ENCODE measurements around the gene TRAK1. TPM values are rescaled to one million over a fixed set of nuclear protein-coding genes. Genes with fewer than 3 reads are reported as not detected.

Gene TRAK1
- total and polyA plus RNA-seq, 4 donors = 18.2 to 65.4 (median 32.5) TPM

DNA sequence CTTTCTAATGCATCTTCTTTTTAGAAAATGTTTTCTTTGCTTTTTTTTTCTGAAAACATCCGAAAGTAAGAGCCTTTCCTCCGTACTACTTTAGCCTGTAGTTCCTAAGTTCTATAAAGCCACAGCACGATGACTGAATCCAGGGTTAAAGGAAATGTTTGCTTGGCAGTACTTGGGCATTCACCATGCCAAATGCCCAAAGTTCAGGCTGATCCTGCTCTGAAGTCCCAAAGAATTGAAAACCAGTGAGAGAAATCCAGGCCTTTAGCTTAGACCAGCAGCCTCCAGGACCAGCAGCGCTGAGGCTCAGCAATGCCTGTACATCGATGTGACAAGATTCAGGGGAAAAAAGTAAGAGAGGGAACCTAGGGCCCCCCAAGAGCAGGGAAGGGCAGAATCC is 139.7 kb downstream of the TRAK1 start:
- DNase-seq = no peak
- H3K36me3 ChIP-seq (ENCODE audit: control insufficient read depth in 4 of 4, insufficient read depth in 4 of 4, low read length in 4 of 4) = peaks cover 0 to 2% (median 0%) of the 10 kb centered on the region in 4 donors
- no peaks in the 10 kb centered on the region for H3K27me3 ChIP-seq (ENCODE audit: control insufficient read depth in 3 of 3, insufficient read depth in 3 of 3, low read length in 2 of 3)
- no peak overlapping the region for H3K27ac ChIP-seq (ENCODE audit: low read depth in 1 of 2, low read length in 1 of 2)
- H3K4me1 ChIP-seq (ENCODE audit: control insufficient read depth in 5 of 5, insufficient read depth in 5 of 5, low read length in 5 of 5) = peaks cover 0 to 2% (median 0%) of the 10 kb centered on the region in 5 donors
- H3K4me3 ChIP-seq = no peak overlapping the region
- WGBS, 2 donors = 85 to 92% methylated on average over 5 of the region's 5 CpGs
- no peak overlapping the region for H3K9ac ChIP-seq (ENCODE audit: insufficient read depth in 1 of 2, low read length in 2 of 2)
- H3K9me3 ChIP-seq (ENCODE audit: control insufficient read depth in 4 of 4, insufficient read depth in 3 of 4, low read length in 3 of 4) = peaks cover 0 to 1% (median 0%) of the 10 kb centered on the region in 4 donors
- ATAC-seq (ENCODE audit: insufficient read depth, low FRiP score) = no peak
- no peak for TF ChIP-seq CTCF (IDR thresholded peaks at IDR 0.05; ENCODE audit: control extremely low read depth, extremely low read depth)

DNA sequence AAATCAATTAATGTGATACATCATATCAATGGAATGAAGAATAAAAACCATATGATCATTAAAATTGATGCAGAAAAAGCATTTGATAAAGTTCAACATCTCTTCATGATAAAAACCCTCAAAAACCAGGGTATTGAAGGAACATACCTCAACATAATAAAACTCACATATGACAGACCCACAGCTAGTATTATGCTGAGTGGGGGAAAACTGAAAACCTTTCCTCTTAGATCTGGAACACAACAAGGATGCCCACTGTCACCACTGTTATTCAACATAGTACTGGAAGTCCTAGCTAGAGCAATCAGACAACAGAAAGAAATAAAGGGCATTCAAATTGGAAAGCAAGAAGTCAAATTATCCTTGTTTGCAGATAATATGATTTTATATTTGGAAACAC is 144.4 kb downstream of the TRAK1 start:
- Histone ChIP-seq H3K36me3 (ENCODE audit: control insufficient read depth in 4 of 4, insufficient read depth in 4 of 4, low read length in 4 of 4) (no peaks in the 10 kb centered on the region), H3K9me3 (ENCODE audit: control insufficient read depth in 4 of 4, insufficient read depth in 3 of 4, low read length in 3 of 4) (peaks cover 0 to 5% (median 3%) of the 10 kb centered on the region in 4 donors), H3K4me1 (ENCODE audit: control insufficient read depth in 5 of 5, insufficient read depth in 5 of 5, low read length in 5 of 5) (no peaks in the 10 kb centered on the region), H3K27ac (ENCODE audit: low read depth in 1 of 2, low read length in 1 of 2) (no peak overlapping the region), H3K4me3 (no peak overlapping the region), H3K9ac (ENCODE audit: insufficient read depth in 1 of 2, low read length in 2 of 2) (no peak overlapping the region), H3K27me3 (ENCODE audit: control insufficient read depth in 3 of 3, insufficient read depth in 3 of 3, low read length in 2 of 3) (no peaks in the 10 kb centered on the region)
- no peak for DNase-seq
- TF ChIP-seq CTCF (IDR thresholded peaks at IDR 0.05; ENCODE audit: control extremely low read depth, extremely low read depth) = no peak
- ATAC-seq (ENCODE audit: insufficient read depth, low FRiP score) = no peak

- no peak overlapping the region for H3K27ac ChIP-seq (ENCODE audit: low read depth in 1 of 2, low read length in 1 of 2)
- 94 to 97% methylated on average over 2 of the region's 2 CpGs for WGBS, 2 donors
- no peak overlapping the region for H3K4me3 ChIP-seq
- no peaks in the 10 kb centered on the region for H3K4me1 ChIP-seq (ENCODE audit: control insufficient read depth in 5 of 5, insufficient read depth in 5 of 5, low read length in 5 of 5)
- H3K27me3 ChIP-seq (ENCODE audit: control insufficient read depth in 3 of 3, insufficient read depth in 3 of 3, low read length in 2 of 3) = no peaks in the 10 kb centered on the region
- peaks cover 0 to 5% (median 3%) of the 10 kb centered on the region in 4 donors for H3K9me3 ChIP-seq (ENCODE audit: control insufficient read depth in 4 of 4, insufficient read depth in 3 of 4, low read length in 3 of 4)
- DNase-seq (no peak), ATAC-seq (ENCODE audit: insufficient read depth, low FRiP score) (no peak)
- no peaks in the 10 kb centered on the region for H3K36me3 ChIP-seq (ENCODE audit: control insufficient read depth in 4 of 4, insufficient read depth in 4 of 4, low read length in 4 of 4)
- no peak for TF ChIP-seq CTCF (IDR thresholded peaks at IDR 0.05; ENCODE audit: control extremely low read depth, extremely low read depth)
- H3K9ac ChIP-seq (ENCODE audit: insufficient read depth in 1 of 2, low read length in 2 of 2) = no peak overlapping the region
These were observed 145.5 kb downstream of the TRAK1 start for GRCh38 chr3:42236611-42237010.

DNA sequence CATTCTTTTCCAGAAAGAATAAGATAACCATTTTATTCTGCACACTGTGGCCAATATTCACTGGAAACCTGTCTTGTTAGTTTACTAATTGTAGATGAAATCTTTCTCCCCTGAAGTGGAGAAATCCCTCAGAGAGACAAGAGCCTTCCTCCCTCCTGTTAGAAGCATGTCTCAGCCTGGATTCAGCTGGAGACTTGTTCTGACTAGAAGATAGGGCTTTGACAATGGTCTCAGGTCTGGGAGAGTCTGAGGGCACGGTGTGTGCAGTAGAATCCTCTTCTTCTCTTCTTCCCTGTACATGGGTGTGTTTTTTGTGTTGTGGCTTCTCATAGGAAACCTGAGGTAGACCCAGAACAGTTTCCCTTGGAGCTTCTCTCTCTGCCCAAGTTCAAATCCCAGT is 154.9 kb downstream of the TRAK1 start:
- Histone ChIP-seq H3K36me3 (ENCODE audit: control insufficient read depth in 4 of 4, insufficient read depth in 4 of 4, low read length in 4 of 4) (no peaks in the 10 kb centered on the region), H3K27me3 (ENCODE audit: control insufficient read depth in 3 of 3, insufficient read depth in 3 of 3, low read length in 2 of 3) (peaks cover 0 to 5% (median 4%) of the 10 kb centered on the region in 3 donors), H3K9ac (ENCODE audit: insufficient read depth in 1 of 2, low read length in 2 of 2) (no peak overlapping the region), H3K27ac (ENCODE audit: low read depth in 1 of 2, low read length in 1 of 2) (no peak overlapping the region), H3K9me3 (ENCODE audit: control insufficient read depth in 4 of 4, insufficient read depth in 3 of 4, low read length in 3 of 4) (peaks cover 0 to 3% (median 0%) of the 10 kb centered on the region in 4 donors), H3K4me1 (ENCODE audit: control insufficient read depth in 5 of 5, insufficient read depth in 5 of 5, low read length in 5 of 5) (no peaks in the 10 kb centered on the region), H3K4me3 (no peak overlapping the region)
- 62 to 68% methylated on average over 1 of the region's 1 CpG for WGBS, 2 donors
- DNase-seq = no peak
- no peak for TF ChIP-seq CTCF (IDR thresholded peaks at IDR 0.05; ENCODE audit: control extremely low read depth, extremely low read depth)
- ATAC-seq (ENCODE audit: insufficient read depth, low FRiP score) = no peak

All from lung (tissue), 12 donors.